ENCODE data around the gene DPCD. TPM values are rescaled to one million over a fixed set of nuclear protein-coding genes. Genes with fewer than 3 reads are reported as not detected.
A peak's percentile ranks its signal among the peaks of the same experiment; 100 is the strongest.

DPCD gene
- total and polyA plus RNA-seq, 10 of the 15 experiments (the other 5 are each of a cell fraction or from before 2014, with no cell fraction given): 9.7 to 50.9 (median 26.3) TPM

- RAD21 ChIA-PET (ENCODE audit: unreplicated experiment): no interaction called here
- CTCF ChIA-PET: interaction anchor here (0.7 to 2.1 kb wide), 7 partner anchors 10 to 404 kb away, joined by 3 to 8 read pairs (median 3); no protein-coding TSS in a partner anchor
- ATAC-seq (no peak), DNase-seq (ENCODE audit: low read depth, low spot score) (no peak), FAIRE-seq (no peak)
- intact Hi-C loops (cut with micrococcal nuclease; ENCODE audit: unreplicated experiment): no loop called here
- Histone ChIP-seq H3K4me2 (ENCODE audit: control insufficient read depth, insufficient read depth) (no peak overlapping the region), H3K36me3 (ENCODE audit: control insufficient read depth in 2 of 2, insufficient read depth in 2 of 2, low read length in 1 of 2) (no peaks in the 10 kb centered on the region), H3K4me1 (ENCODE audit: control insufficient read depth, insufficient read depth, low read length) (no peaks in the 10 kb centered on the region), H3K4me3 (no peak overlapping the region), H3K27me3 (replicated peaks in 1 of 2; ENCODE audit: control insufficient read depth in 2 of 2, insufficient read depth in 2 of 2, low read length in 1 of 2) (no peaks in the 10 kb centered on the region), H3K9ac (ENCODE audit: control insufficient read depth, insufficient read depth, low read length) (no peak overlapping the region), H2AFZ (ENCODE audit: control insufficient read depth, low read depth, low read length) (no peak overlapping the region), H3K9me3 (replicated peaks; ENCODE audit: control insufficient read depth, insufficient read depth, low read length) (no peaks in the 10 kb centered on the region), H4K20me1 (ENCODE audit: control insufficient read depth, insufficient read depth) (no peaks in the 10 kb centered on the region), H3K27ac (ENCODE audit: control insufficient read depth, insufficient read depth) (no peak overlapping the region), H3K79me2 (ENCODE audit: control insufficient read depth, insufficient read depth, low read length) (no peaks in the 10 kb centered on the region)
- in situ Hi-C loops (cut with MboI): no loop called here
- SMC1A ChIA-PET (ENCODE audit: uncharacterized antibody, unreplicated experiment): interaction anchor here (1.4 kb wide), 1 partner anchor 8 kb away, joined by 4 read pairs; no protein-coding TSS in a partner anchor
- POLR2A ChIA-PET: interaction anchor here (0.7 kb wide), 1 partner anchor 549 kb away, joined by 3 read pairs; no protein-coding TSS in a partner anchor
- no TSS peak for BruUV-seq (replicated peaks)
- no peak for TF ChIP-seq E4F1 (IDR thresholded peaks at IDR 0.05; ENCODE audit: borderline replicate concordance, partially characterized antibody)
- no peak for TF ChIP-seq MYB (IDR thresholded peaks at IDR 0.05; ENCODE audit: borderline replicate concordance, low read depth, low read length)
- no peak for TF ChIP-seq LARP7 (IDR thresholded peaks at IDR 0.05)
These were observed 42.2 kb upstream of the DPCD start for GRCh38 chr10:101545898-101546297.

GRCh38 chr10:101550965-101551364 lies 37.2 kb upstream of the DPCD start:
- FAIRE-seq (no peak), DNase-seq (ENCODE audit: low read depth, low spot score) (no peak), ATAC-seq (peak; percentile 37; the same call in 1 of the 3 replicates)
- Histone ChIP-seq H3K27me3 (replicated peaks in 1 of 2; ENCODE audit: control insufficient read depth in 2 of 2, insufficient read depth in 2 of 2, low read length in 1 of 2) (no peaks in the 10 kb centered on the region), H3K4me1 (ENCODE audit: control insufficient read depth, insufficient read depth, low read length) (no peaks in the 10 kb centered on the region), H3K79me2 (ENCODE audit: control insufficient read depth, insufficient read depth, low read length) (no peaks in the 10 kb centered on the region), H3K4me3 (no peak overlapping the region), H4K20me1 (ENCODE audit: control insufficient read depth, insufficient read depth) (no peaks in the 10 kb centered on the region), H2AFZ (ENCODE audit: control insufficient read depth, low read depth, low read length) (no peak overlapping the region), H3K27ac (ENCODE audit: control insufficient read depth, insufficient read depth) (no peak overlapping the region), H3K9ac (ENCODE audit: control insufficient read depth, insufficient read depth, low read length) (no peak overlapping the region), H3K9me3 (replicated peaks; ENCODE audit: control insufficient read depth, insufficient read depth, low read length) (no peaks in the 10 kb centered on the region), H3K4me2 (ENCODE audit: control insufficient read depth, insufficient read depth) (no peak overlapping the region), H3K36me3 (ENCODE audit: control insufficient read depth in 2 of 2, insufficient read depth in 2 of 2, low read length in 1 of 2) (peaks cover 0 to 3% of the 10 kb centered on the region in 2 experiments; a peak in 2 of 4 replicates)
- RAD21 ChIA-PET (ENCODE audit: unreplicated experiment): no interaction called here
- WGBS (ENCODE audit: insufficient coverage, insufficient replicate concordance, low lambda C conversion rate, missing lambda C conversion rate): 95% methylated on average over 2 of the region's 2 CpGs
- POLR2A ChIA-PET: no interaction called here
- SMC1A ChIA-PET (ENCODE audit: uncharacterized antibody, unreplicated experiment): no interaction called here
- no TSS peak for BruUV-seq (replicated peaks)
- intact Hi-C loops (cut with micrococcal nuclease; ENCODE audit: unreplicated experiment): no loop called here
- in situ Hi-C loops (cut with MboI): no loop called here
- CTCF ChIA-PET: interaction anchor here (0.7 to 1.2 kb wide), 3 partner anchors 9 to 20 kb away, joined by 3 read pairs; no protein-coding TSS in a partner anchor
- TF ChIP-seq TCF7 (IDR thresholded peaks at IDR 0.05; ENCODE audit: borderline replicate concordance) (peak; percentile 38; the same call in 1 of the 2 replicates), TCF3 (IDR thresholded peaks at IDR 0.05; ENCODE audit: borderline replicate concordance, insufficient read depth, low read depth, low read length) (no peak), JUNB (IDR thresholded peaks at IDR 0.05) (peak; percentile 74), BCL11A (IDR thresholded peaks at IDR 0.05; ENCODE audit: low read depth, low read length) (peak; percentile 32; the same call in 1 of the 2 replicates), NRF1 (conservative IDR thresholded peaks at IDR 0.05; ENCODE audit: low read depth, low read length) (no peak), RUNX3 (IDR thresholded peaks at IDR 0.05; ENCODE audit: low read length) (peak; percentile 41)

Data from GM12878 (cell line).